Dermis blood vessel endothelial cell (primary cell): ENCODE results near the gene R3HCC1L. TPM values are rescaled to one million over a fixed set of nuclear protein-coding genes. Genes with fewer than 3 reads are reported as not detected.
"Not testable (repeated sequence)": the region's sequence is repeated elsewhere in the genome, so short reads cannot be mapped to it uniquely, and the experiment has no call there.

Experiments
- DNase-seq: peaks from one replicate; pipeline ENCODE4 v3.0.0; 2010
- total RNA-seq: library from RNA; depleted of rRNA; stranded (reverse); fragments of >200 nt; gene quantifications from 2 replicates; pipeline ENCODE4 v1.2.3, GENCODE V29; 2014

The R3HCC1L gene
- total RNA-seq, 1 donor from 2014 or later: 14.3 TPM

DNA sequence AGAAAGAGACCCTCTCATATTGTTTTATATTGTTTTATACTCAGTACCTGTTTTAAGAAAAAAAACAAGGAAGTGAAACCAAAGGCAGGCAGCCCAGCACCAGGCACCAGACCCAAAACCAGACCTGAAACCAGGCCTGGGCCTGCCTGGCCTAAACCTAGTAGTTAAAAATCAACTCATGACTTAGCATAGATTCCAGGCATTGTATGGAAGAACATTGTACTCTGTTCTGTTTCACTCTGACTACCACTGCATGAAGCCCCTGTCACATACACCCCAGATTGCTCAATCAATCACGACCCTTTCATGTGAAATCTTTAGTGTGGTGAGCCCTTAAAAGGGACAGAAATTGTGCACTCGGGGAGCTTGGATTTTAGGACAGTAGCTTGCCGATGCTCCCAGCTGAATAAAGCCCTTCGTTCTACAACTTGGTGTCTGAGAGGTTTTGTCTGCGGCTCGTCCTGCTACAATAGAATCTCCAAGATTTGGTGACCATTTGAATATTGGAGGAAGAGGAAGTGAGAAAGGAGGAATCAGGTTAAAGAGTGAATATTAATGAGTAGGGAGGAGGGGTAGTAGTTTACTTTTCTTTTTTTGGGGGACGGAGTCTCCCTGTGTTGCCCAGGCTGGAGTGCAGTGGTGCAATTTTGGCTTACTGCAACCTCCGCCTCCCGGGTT is 1.2 kb upstream of the R3HCC1L start:
- DNase-seq: not testable (repeated sequence)

- DNase-seq: no peak
These were observed 383 bp upstream of the R3HCC1L start for GRCh38 chr10:98134117-98134430.

DNA sequence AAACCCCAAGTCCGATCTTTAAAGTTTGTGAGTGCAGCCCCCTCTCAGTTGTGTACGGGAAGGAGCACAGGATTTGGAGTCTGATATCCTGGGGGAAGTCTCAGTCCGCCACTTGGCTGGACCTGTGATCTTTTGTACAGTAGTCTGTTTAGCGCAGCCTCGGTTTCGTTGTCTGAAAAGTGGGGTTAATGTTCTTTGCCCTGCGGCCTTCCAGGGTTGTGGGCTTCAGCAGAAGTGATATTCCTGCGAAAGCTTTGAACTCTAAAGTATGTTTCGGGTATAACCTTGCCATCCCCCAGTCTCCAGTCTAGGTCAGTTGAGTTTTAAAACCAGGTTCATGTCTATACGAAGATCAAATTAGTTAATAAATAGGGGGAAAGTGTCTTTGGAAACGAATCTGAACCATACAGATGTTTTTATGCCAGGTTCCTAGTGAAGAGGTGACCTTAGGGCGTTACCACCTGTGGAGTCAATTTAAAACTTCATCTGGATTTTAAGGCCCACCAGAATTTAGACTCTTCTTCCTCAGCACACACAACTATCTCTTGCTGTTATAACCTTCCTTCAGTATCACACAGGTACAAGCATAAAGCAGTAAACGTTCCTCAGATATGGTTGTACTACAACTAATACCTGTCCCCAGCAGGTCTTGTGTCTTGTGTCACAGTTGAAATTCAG is 904 bp downstream of the R3HCC1L start:
- peak; percentile 40 for DNase-seq

DNA sequence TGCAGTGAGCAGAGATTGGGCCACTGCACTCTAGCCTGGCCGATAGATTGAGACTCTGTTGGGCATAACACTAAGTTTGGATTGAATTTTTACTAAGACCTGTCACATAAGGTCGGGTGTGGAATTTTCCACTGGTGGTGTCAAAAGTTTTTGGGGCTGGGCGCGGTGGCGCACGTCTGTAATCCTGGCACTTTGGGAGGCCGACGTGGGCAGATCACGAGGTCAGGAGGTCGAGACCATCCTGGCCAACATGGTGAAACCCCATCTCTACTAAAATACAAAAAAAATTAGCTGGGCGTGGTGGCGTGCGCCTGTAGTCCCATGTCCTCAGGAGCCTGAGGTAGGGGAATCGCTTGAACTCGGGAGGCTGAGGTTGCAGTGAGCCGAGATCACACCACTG is 2.3 kb downstream of the R3HCC1L start:
- not testable (repeated sequence) for DNase-seq

DNA sequence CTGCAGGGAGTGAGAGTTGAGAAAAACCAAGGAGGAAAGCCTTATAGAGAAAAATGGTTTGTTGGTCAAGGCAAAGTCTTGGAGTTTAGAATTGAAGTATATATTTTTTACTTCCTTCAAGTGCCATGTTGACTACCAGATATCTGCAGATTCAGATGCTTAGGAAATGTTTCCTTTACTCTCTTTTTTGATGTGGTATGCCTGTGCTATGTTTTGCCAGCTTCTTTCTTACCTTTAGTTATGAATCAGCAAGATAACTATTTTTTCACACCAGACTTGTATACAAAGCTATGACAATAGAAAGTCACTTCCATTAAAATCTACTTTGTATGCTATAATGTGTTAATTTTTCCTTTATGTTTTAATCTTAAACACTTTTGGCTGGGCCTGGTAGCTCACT is 3.6 kb downstream of the R3HCC1L start:
- DNase-seq: no peak

GRCh38 chr10:98139431-98139830 is 5.0 kb downstream of the R3HCC1L start:
- DNase-seq: no peak

- DNase-seq: no peak
These were observed 7.1 kb downstream of the R3HCC1L start for GRCh38 chr10:98141484-98142073.

DNA sequence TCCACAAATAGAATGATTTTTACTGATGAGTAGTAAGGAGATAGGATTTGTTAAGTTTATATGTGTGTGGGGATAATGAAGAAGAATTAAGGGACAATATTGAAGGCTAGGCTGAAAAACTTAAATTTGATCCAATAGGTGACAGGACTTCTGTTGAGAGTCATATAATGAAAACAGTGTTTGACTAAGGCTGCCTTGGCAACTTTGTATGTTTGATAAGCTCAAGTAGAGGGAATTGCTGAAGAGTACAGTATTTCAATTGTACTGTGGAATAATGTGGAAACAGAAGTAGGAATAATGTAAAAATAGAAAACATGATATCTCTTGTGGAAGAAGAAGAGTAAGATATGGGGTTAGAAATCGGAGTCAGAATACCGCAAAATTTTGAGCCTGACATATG is 10.5 kb downstream of the R3HCC1L start:
- DNase-seq: no peak

DNA sequence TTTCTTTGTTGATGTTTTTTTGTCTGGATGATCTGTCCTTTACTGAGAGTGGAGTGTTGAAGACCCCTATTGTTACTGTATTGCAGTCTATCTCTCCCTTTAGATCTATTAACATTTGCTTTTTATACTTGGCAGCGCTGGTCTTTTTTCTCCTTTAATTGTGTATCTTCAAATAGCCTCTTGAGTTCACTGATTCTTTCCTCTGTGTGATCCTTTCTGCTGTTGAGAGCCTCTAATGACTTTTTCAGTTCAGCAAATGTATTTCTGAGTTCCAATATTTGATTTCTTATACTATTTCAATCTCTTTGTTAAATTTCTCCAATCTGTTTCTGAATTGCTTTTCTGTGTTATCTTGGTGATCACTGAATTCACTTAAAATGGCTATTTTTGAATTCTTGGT is 15.4 kb downstream of the R3HCC1L start:
- DNase-seq: no peak

GRCh38 chr10:98150544-98150943 is 16.1 kb downstream of the R3HCC1L start:
- DNase-seq: no peak

GRCh38 chr10:98152778-98153177 is 18.3 kb downstream of the R3HCC1L start:
- not testable (repeated sequence) for DNase-seq

- DNase-seq: not testable (repeated sequence)
These were observed 18.9 kb downstream of the R3HCC1L start for GRCh38 chr10:98153213-98153958.

- no peak for DNase-seq
These were observed 19.6 kb downstream of the R3HCC1L start for GRCh38 chr10:98154076-98154475.

- DNase-seq: no peak
These were observed 24.1 kb downstream of the R3HCC1L start for GRCh38 chr10:98158576-98158975.

- DNase-seq: no peak
These were observed 29.5 kb downstream of the R3HCC1L start for GRCh38 chr10:98163941-98164340.

DNA sequence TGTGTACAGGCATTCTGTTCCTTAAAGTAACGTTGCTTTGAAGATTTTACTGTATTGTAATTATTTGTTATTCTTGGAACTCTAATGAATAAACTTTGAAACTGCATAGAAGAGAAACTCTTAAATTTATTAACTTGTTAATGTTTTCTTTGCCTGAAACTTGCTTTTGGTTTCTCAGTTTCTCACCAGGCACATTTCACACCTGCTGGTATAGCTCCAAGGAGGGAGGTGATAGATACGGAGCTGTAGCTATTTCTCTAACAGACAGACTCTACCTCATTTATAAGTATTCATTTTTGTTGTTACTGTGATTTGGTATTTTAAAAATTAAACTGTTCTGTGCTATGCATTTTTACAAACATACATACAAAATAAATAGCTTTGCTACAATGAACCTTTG is 32.7 kb downstream of the R3HCC1L start:
- no peak for DNase-seq

GRCh38 chr10:98168147-98168546 is 33.7 kb downstream of the R3HCC1L start:
- no peak for DNase-seq

- no peak for DNase-seq
These were observed 34.3 kb downstream of the R3HCC1L start for GRCh38 chr10:98168766-98169165.

DNA sequence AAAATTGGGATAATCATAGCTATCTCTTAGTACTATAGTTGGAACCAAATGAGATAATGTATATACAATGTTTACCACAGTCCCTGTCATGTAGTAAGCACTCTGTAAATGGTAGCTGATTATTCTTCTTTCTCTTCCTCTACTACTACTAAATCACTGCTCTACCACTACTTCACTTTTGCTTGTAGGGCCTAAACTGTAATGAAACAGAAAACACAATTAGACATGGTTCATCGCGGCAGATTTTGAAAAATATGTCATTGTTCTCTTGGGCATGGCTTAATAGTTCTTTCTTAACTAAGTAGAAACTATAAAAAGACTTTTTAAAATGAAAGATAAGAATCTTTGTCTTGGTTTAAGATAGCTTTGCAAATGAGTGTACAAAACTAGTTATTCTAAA is 34.9 kb downstream of the R3HCC1L start:
- no peak for DNase-seq

DNA sequence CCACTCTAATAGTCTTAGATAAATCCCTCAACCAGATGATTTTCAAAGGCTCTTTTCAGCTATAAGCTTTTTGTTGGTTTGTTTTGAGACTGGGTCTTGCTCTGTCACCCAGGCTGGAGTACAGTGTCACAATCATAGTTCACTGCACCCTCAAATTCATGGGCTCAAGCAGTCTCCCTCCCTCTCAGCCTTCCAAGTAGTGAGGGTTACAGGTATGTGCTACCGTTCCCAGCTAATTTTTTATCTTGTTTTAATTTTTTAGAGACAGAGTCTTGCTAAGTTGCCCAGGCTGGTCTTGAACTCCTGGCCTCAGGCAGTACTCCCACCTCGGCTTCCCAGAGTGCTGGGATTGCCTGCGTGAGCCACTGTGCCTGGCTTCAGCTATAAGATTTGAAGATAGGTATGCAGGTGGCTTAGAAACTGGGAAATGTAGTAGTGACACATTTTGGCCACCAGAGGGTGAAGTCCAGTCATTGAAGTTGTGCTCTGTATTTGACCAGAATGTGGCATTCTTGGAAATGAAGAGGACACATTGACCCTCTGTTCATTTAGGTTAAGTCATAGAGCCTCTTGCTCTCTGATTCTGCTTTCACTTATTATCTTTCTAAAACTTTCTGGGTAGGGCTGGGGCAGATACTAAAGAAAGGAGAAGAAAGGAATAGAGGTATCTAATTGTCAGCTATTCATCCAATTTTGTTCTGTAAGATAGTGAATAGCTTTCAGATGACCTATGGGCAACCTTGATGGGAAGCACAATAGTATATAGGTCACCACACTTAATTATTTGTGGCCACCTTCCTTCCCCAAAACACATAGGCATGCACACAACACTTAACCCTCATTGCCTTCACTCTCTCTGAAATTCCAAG is 36.0 kb downstream of the R3HCC1L start:
- peak; percentile 80 for DNase-seq

GRCh38 chr10:98172073-98172472 is 37.6 kb downstream of the R3HCC1L start:
- DNase-seq: no peak

DNA sequence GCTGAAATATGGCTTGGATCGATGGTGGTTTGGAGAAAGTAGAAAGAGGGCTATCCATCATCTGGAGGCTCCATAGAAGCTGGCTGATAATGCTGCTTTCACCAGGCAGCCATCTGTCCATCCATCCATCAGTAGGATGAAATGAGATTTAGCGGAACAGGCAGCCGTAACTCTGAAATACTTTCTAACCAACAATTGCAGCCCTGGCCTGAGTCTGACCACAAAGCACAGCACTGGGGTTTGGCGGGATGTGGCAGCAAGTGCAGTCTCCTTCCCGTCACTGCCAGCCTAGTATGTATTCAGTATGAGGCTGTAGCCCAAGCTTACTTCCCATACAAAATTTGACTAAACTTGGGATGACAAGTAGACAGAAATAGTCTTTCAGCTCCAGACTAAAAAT is 38.0 kb downstream of the R3HCC1L start:
- no peak for DNase-seq

- DNase-seq: no peak
These were observed 38.8 kb downstream of the R3HCC1L start for GRCh38 chr10:98173260-98173659.
